HG02885 (cell line): ENCODE data around the gene DLGAP4.
A peak's percentile ranks its signal among the peaks of the same experiment; 100 is the strongest.
"Not testable (repeated sequence)": the region's sequence is repeated elsewhere in the genome, so short reads cannot be mapped to it uniquely, and the experiment has no call there.

Experiments
- ATAC-seq: cut with Tn5 transposase; IDR thresholded peaks from one replicate; pipeline ENCODE4 v1.9.1; 2021; ENCODE audit warnings: mild to moderate bottlenecking; ENCODE audit not compliant: unreplicated experiment, poor library complexity

Gene DLGAP4

GRCh38 chr20:36544134-36545018 lies 238.2 kb downstream of the DLGAP4 start:
- ATAC-seq: no peak

- ATAC-seq: no peak
Measured at GRCh38 chr20:36546111-36546736, 240.1 kb downstream of the DLGAP4 start.

- no peak for ATAC-seq
Measured at GRCh38 chr20:36547186-36548005, 241.3 kb downstream of the DLGAP4 start.

DNA sequence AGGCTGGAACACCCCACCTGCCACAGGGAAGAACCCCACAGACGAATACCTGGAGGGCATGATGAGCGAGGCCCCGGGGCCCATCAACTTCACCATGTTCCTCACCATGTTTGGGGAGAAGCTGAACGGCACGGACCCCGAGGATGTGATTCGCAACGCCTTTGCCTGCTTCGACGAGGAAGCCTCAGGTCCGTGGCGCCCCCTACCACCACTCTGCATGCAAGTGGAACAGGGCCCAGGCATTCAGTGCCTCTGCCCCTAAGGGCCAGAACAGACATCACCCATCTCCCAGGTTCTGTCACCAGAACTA lies 241.8 kb downstream of the DLGAP4 start:
- no peak for ATAC-seq

GRCh38 chr20:36548704-36549627 lies 242.8 kb downstream of the DLGAP4 start:
- no peak for ATAC-seq

- ATAC-seq: no peak
Measured at GRCh38 chr20:36549628-36549941, 243.4 kb downstream of the DLGAP4 start.

GRCh38 chr20:36549942-36550789 lies 244.0 kb downstream of the DLGAP4 start:
- no peak for ATAC-seq

DNA sequence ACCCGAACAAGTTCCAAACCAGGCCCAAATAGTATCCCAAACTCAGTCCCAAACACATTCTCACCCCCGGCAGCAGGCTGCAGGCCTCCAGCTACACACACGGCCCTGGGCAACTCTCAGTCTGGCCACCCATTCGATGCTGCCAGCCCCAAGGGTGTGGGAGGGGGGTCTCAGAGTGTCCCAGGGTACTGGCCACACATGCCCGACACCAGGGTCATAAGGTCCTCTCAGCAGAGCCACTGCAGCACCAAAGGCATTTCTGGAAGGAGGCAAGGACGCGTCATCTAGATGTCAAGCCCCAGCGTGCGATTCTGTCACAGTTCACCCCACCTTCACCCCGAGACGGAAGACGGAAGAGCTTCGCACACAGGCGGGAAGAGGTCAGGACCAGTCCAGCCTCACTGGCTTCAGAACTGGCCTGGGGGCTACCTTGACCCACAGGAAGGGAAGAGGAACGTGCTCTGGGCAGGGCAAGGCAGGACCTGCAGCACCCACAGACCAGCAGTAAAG lies 244.7 kb downstream of the DLGAP4 start:
- ATAC-seq: no peak

DNA sequence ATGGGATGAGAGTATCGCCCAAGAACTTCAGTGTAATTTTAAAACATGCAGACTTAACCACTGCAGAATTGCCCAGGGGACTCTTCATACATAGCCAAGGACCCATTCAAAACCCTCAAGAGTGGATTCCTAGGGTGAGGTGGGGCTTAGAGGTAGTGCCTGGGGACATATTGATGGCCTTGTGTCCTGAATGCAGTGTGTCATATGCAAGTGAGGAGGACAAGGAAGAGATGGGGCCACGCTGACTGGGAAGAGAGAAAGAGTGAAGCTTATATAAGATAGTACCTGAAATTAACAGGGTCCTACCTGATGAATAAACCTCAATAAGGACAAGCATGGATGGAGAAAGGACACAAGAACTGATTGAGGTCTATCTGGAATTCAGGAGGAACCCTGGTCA lies 249.1 kb downstream of the DLGAP4 start:
- no peak for ATAC-seq

GRCh38 chr20:36562724-36563123 lies 256.6 kb downstream of the DLGAP4 start:
- ATAC-seq: no peak

- no peak for ATAC-seq
Measured at GRCh38 chr20:36563374-36563773, 257.2 kb downstream of the DLGAP4 start.

- not testable (repeated sequence) for ATAC-seq
Measured at GRCh38 chr20:36564078-36564725, 258.1 kb downstream of the DLGAP4 start.

GRCh38 chr20:36564726-36565121 lies 258.6 kb downstream of the DLGAP4 start:
- ATAC-seq: not testable (repeated sequence)

- no peak for ATAC-seq
Measured at GRCh38 chr20:36565520-36565919, 259.4 kb downstream of the DLGAP4 start.

- no peak for ATAC-seq
Measured at GRCh38 chr20:36569847-36570429, 263.8 kb downstream of the DLGAP4 start.

DNA sequence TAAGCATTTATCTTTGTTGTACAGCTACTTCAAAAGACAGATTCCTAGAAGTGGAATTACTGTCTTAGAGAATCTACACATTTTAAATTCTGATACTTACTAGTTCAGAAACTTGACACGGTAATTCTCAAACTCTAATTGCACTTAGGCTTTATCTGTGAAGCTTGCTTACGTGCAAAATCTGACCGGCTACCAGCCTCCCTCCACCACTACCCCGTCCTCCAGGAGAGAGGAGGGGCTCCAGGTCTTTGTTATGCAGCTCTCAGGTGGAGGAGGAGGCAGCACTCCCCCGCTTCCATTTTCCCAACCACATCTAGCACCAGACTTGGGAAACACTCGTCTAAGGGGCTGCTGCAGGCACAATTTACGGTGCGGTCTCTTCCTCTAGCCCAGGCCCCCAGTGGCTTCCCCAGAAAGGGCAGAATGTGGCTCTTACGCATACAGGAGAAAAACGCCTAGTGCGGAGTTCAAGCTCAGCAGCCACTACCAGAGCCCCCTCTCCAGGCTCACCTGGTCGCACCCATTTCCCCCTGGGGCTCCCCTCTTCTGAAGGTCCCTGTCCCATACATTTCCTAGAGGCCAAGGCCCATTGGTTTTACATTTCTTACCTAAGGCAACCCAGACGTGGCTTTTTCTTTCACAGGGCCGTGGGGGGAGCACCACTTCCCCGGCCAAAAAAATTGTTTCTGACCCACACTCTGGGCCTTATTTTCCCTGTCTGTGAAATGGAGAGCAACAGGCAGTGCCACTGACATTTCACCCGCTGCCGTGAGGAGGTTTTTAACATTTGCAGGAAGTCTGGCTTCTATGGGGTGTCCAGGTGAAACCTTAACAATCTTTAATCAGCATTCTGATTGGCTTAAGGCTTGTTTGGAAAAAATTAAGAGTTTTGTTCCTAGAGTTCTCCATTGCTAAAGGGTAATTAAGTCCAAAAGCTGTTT lies 265.7 kb downstream of the DLGAP4 start:
- ATAC-seq: no peak

DNA sequence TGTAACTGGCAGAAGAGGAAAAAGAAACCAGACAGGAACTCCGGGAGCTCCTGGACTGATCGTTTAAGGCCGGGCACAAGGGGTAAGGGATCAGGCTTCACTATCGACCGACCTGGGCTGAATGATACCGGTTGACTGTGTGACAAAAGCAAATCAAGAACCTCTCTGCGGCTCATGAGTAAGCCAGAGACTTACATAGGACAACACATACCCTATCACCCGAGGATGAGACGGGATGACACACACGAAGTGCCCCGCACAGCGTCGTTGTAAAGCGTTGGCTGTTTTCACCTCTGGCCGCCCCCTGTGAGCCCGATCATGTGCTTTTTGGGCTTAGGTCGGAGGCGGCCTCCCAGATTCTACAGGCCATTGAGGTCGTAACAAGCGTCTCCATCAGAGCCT lies 266.6 kb downstream of the DLGAP4 start:
- ATAC-seq: peak; percentile 21
